Daoy (cell line): ENCODE data around the gene CD40. TPM values are rescaled to one million over a fixed set of nuclear protein-coding genes. Genes with fewer than 3 reads are reported as not detected.

ENCODE experiments used
- DNase-seq: peaks from one replicate; pipeline ENCODE4 v3.0.0-alpha.2; 2015; ENCODE audit warnings: low read depth
- total RNA-seq: library from RNA; depleted of rRNA; stranded (reverse); fragments of >200 nt; shearing (Covaris generic); gene quantifications from 2 replicates; pipeline ENCODE4 v1.2.3, GENCODE V29; 2014

Gene CD40
- total RNA-seq, 1 experiment from 2014 or later = 0.06 TPM

DNA sequence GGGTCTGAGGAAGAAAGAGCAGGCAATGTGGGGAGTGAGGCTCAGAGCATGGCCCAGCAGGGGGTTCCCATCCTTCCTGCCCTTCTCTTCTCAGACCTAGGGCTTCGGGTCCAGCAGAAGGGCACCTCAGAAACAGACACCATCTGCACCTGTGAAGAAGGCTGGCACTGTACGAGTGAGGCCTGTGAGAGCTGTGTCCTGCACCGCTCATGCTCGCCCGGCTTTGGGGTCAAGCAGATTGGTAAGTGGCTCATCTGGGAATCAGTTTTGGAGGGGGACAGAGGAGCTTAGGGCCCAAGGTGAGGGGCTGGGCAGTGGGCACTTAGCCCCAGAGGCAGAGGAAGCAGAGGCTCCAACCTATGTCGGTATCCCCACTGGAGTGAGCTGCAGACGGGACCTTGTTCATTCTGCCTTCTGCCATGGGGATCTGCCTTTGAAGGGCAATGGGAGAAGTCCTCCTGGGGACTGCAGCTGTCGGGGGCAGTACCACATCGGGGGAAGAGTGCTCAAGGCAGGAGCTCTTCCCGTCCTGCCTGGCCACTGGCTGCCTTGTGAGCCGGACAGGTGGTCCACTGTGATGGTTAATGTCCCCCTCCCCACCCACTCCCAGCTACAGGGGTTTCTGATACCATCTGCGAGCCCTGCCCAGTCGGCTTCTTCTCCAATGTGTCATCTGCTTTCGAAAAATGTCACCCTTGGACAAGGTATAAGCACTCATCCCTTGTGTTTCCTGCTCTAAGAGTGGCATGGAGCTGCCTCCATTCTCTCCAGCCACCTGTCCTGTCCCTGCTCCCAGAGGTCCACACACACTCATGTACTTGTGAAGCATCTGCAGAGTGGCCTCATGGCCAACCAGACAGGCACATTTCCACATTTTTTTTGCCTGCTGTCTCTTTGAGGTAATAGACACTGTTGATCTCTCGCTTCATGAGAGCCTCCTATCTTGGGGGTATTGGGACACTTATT, 4.7 kb downstream of the CD40 start:
- no peak for DNase-seq

- DNase-seq = no peak
Measured at GRCh38 chr20:46123482-46124245, 5.5 kb downstream of the CD40 start.

- no peak for DNase-seq
Measured at GRCh38 chr20:46126440-46127056, 8.4 kb downstream of the CD40 start.

GRCh38 chr20:46127396-46128010, 9.4 kb downstream of the CD40 start:
- DNase-seq = peak; percentile 20

DNA sequence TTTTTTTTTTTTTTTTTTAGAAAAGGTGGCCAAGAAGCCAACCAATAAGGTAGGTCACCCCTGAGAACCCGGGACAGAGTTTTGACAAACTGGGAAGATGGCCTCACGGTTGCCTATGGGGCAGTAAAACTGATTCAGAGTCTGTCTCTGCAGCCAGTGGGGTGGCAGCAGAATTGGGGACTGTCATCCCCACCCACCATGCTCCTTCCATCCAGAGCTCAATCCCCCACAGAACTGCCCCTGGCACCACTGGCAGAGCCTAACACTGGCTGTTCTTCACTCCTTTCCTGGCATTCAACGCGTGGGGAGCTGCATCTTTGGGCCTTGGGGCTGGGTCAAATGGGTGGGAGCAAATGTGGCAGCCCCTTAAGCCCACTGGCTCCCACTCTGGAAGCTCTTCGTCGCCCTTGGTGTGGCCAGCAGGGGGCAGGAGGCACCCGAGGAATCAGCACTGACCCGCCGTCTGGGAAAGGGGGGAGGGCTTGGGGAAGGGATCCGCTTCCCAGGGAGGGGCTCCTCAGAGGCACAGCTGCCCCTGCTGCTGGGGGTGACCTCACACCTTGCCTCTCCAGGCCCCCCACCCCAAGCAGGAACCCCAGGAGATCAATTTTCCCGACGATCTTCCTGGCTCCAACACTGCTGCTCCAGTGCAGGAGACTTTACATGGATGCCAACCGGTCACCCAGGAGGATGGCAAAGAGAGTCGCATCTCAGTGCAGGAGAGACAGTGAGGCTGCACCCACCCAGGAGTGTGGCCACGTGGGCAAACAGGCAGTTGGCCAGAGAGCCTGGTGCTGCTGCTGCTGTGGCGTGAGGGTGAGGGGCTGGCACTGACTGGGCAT, 10.4 kb downstream of the CD40 start:
- DNase-seq = peak; percentile 37

DNA sequence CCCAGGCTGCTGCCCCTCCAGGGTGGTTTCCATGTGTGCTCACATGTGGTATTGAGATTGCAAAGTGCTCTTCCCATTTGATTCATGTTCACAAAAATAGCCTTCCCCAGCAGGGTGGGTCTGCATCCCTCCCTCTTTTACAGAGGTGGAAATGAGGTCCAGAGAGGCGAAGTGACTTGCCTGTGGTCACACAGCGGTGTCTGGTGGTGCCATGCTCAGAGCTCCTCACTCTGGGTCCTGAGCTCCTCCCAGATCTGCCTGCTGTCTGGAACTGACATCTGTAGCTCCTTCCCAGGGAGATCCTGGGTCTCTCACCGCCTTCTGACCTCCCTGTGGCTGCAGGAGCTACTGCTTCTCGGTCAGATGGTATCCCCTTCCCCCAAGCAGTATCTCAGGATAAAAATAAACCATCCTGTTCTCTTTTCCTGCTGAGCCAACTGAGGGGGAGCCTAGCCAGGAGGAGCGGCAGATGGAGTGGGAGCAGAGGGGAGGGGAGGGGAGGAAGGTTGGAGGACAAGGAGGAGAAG, 11.9 kb downstream of the CD40 start:
- DNase-seq = no peak

DNA sequence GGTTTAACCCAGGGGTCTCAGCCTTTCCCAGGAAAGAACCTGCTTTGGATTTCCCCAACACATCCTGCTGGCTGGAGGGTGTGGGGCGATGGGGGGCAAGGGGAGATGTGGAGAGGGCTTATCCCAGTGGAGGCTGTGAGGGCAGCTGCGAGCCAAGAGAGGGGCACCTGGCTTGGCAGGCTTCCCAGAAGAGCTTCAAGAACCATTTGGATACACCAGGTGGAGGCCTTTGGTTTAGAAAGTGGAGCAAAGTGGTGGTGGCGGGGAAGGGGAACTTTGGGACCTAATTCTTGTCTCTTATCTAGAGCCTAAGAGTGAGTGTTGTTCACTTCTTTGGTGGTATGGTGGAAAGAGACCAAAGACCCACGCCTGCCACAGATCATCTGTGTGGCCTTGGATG, 12.4 kb downstream of the CD40 start:
- no peak for DNase-seq

- no peak for DNase-seq
Measured at GRCh38 chr20:46131396-46131795, 13.3 kb downstream of the CD40 start.

DNA sequence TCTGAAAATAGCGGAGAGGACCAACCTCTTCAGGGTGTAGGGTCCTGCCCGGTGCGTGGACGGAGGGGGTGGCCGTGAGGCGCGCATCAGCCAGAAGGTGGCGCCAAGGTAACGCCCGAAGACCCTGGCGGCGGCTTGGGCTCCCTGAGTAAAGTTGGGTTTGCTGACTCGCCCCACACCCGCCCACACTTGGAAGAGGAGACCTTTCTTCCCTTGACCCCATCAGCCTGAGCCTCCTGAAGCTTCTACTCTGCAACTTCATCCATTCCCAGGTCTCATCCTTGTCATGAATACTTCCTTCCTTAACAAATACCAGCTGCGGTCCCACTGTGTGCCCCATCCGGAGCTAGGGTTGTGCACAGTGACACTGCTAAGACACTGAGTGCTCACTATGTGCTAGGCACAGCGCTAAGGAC, 14.6 kb downstream of the CD40 start:
- DNase-seq = peak; percentile 78

DNA sequence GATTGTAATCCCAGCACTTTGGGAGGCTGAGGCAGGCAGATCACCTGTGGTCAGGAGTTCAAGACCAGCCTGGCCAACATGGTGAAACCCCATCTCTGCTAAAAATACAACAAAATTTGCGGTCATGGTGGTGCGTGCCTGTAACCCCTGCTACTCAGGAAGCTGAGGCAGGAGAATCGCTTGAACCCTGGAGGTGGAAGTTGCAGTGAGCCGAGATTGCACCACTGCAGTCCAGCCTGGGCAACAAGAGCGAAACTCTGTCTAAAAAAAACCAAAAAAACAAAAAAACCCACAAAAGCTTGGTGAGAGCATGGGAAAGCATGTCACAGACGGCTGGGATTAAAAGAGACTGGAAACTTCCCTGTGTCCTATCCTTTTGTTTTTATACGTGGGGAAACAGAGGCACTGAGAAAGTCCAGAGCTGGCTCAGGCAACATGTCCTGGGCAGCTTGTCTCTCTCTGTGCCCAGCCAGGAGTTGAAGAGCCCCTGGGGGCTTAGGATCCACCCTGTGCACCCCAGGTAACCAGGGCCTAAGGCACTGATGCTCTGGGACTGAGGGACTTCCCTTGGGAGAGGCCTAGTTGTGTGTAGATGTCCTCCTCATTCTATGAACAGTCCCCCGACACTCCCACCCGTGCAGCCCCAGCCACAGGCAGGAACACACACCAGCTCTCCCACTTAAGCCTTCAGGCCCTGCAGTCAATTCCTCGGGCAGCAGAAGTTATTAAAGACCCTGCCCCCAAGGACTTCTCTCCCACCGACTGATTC, 16.0 kb downstream of the CD40 start:
- DNase-seq = no peak

GRCh38 chr20:46134716-46135115, 16.6 kb downstream of the CD40 start:
- no peak for DNase-seq

- no peak for DNase-seq
Measured at GRCh38 chr20:46135856-46136633, 17.9 kb downstream of the CD40 start.

DNA sequence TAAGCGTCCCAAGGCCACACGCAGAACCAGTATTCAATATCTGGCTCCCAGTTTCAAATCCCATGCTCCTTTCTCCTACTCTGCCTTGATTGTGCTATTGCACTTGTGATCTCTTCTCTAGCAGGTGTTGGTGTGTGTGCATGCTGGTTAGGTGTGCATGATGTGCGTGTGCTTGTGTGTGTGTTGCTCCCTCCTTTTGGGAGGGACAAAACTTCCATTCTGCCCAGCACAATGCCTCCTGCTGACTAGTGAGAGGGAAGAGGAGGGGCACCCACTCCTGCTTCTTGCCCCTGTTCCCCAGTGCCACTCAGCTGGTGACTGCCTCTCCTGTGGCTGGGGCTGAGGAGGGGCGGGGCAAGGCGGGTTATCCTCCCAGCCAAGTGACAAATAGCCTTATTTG, 19.7 kb downstream of the CD40 start:
- no peak for DNase-seq

- no peak for DNase-seq
Measured at GRCh38 chr20:46139266-46139889, 21.3 kb downstream of the CD40 start.

DNA sequence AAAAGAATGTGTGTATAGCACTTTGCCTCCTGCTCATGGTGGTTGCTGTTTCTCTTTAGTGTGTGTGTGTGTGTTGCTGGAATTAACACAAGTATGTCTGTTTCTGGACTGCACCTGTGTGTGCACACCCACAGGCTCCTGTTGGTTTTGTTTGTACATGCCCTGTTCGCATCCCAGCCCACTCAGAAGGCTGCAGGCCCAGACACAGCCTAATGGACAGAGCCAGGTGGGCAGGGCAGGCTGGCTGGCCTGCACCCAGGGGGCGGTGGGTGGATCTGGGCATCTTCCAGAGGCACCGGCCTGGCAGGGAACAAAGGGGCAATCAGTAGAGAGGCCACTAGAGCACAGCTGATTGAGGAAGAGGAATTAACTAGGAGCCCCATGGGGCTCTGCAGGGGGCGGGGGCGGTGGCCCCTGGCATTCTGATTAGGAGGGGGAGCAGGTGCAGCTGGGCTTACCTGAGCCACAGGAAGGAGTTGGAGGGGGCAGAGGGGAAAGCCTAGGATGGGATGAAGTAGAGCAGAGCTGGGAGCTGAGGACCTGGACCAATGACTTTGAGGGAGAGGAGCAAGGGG, 21.9 kb downstream of the CD40 start:
- no peak for DNase-seq

- no peak for DNase-seq
Measured at GRCh38 chr20:46142124-46142523, 24.0 kb downstream of the CD40 start.

DNA sequence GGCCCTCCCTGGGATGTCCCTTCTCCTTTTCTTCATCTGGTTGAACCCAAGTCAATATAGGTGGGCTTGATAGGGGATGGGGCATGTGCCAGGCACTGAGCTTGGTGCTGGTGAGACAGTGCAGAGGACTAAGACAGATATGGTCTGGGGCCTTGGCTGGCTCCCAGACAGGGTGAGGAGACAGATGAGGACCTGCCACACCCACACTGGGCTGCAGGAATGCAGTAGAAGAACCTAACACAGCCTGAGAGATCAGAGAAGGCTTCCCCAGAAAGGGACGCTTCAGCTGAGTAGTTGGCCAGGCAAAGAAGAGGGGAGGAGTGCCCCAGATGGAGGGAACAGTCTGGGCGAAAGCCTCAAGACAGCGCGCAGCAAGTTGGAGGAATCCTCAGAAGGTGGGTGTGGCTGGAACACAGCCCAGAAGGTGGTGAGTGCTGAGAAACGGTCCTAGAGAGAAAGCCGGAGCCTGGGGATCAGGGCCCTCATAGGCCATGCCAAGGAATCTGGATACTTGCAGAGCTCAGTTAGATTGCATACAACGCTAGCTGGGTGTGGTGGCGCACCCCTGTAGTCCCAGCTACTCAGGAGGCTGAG, 26.4 kb downstream of the CD40 start:
- no peak for DNase-seq

DNA sequence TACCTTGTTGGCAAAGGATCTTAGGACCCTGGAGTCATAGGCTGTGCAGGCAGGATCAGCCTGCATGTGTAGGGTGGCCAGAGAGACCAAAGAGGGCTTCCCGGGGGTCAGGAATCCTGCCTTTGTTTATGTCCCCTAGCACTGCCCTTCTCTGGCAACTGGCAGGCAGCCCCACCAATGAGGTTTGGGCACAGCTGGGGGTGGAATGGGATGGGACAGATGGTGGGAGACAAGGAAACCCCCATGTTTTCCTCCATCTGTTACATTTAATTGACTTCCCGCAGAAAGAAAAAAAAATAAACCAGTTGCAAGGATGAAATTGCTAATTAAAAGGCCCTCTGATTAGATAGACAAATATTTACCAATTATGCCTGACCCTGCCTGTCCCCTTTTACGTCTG, 27.6 kb downstream of the CD40 start:
- no peak for DNase-seq
